Gastrocnemius medialis (tissue), 4 donors: ENCODE data around the gene TMEM117. TPM values are rescaled to one million over a fixed set of nuclear protein-coding genes. Genes with fewer than 3 reads are reported as not detected.

Experiments used
- ATAC-seq, 2 donors: fragments of 150-250 bp; one replicate each; pipeline ENCODE4 v1.9.1; 2016
- DNase-seq, 2 donors: peaks; one replicate each; pipeline ENCODE4 v3.0.0-alpha.2; 2019
- H3K27ac ChIP-seq, 4 donors: fragments of 200-600 bp; sonication (generic); 1 replicate in 1 of 4; 2 replicates in 3 of 4; pipeline ENCODE4 v1.5.1; 2016 to 2018; ENCODE audit warnings: mild to moderate bottlenecking in 2 of 4, moderate library complexity in 1 of 4
- H3K27me3 ChIP-seq, 3 donors: fragments of 200-600 bp; sonication (generic) in 2 of 3; 1 replicate in 1 of 3; 2 replicates in 2 of 3; pipeline versions ENCODE4 v1.5.1 to v1.6.0; 2016 to 2019; ENCODE audit warnings: mild to moderate bottlenecking in 1 of 3, moderate library complexity in 1 of 3
- H3K36me3 ChIP-seq, 2 donors: fragments of 200-600 bp; sonication (generic) in 1 of 2; one replicate each; pipeline ENCODE4 v1.5.1; 2017 to 2018
- H3K4me1 ChIP-seq, 2 donors: fragments of 200-600 bp; sonication (generic) in 1 of 2; one replicate each; pipeline ENCODE4 v1.5.1; 2016 to 2017; ENCODE audit warnings: mild to moderate bottlenecking in 2 of 2
- H3K4me3 ChIP-seq, 4 donors: fragments of 200-600 bp; sonication (generic) in 3 of 4; 1 replicate in 1 of 4; 2 replicates in 3 of 4; pipeline ENCODE4 v1.5.1; 2016 to 2019; ENCODE audit warnings: mild to moderate bottlenecking in 2 of 4
- H3K9me3 ChIP-seq, 3 donors: fragments of 200-600 bp; sonication (generic) in 2 of 3; 1 replicate in 1 of 3; 2 replicates in 2 of 3; pipeline ENCODE4 v1.5.1; 2016 to 2019
- CTCF ChIP-seq, 5 experiments: fragments of 450-650 bp in 3 of 5; fragments of 200-600 bp in 2 of 5; sonication (generic) in 2 of 5; IDR thresholded peaks in 4 of 5; conservative IDR thresholded peaks in 1 of 5; 1 replicate in 4 of 5; 2 replicates in 1 of 5; pipeline ENCODE4 v1.5.1; 2016 to 2019; ENCODE audit warnings: antibody characterized with exemption in 5 of 5, mild to moderate bottlenecking in 3 of 5, moderate library complexity in 3 of 5
- POLR2A ChIP-seq, 2 donors: fragments of 450-650 bp; IDR thresholded peaks; one replicate each; pipeline ENCODE4 v1.6.1; 2017; ENCODE audit warnings: antibody characterized with exemption in 2 of 2, mild to moderate bottlenecking in 2 of 2, moderate library complexity in 2 of 2
- in situ Hi-C, 4 donors: fragments of 200-750 bp; cut with MboI; loops; one replicate each; pipeline versions ENCODE4 v1.15.0 to v1.8.0; 2017; ENCODE audit warnings: low sequenced_read_pairs in 4 of 4
- intact Hi-C: fragments of 100-400 bp; cut with DNase I; formaldehyde crosslinking; loops from one replicate; pipeline ENCODE4 v1.15.1; 2023; ENCODE audit warnings: low total_unique reads
- total RNA-seq, 4 donors: library from RNA; depleted of rRNA; stranded (reverse); fragments of >200 nt; gene quantifications; one replicate each; pipeline versions ENCODE4 v1.1.0 to v1.2.3, GENCODE V29; 2016

TMEM117 gene
- total RNA-seq, 4 donors from 2014 or later = 3.5 to 19.4 (median 6.1) TPM

GRCh38 chr12:44002607-44003006, 166.7 kb downstream of the TMEM117 start:
- no peaks in the 10 kb centered on the region for H3K27me3 ChIP-seq
- TF ChIP-seq POLR2A (IDR thresholded peaks at IDR 0.05) (no peak), CTCF (IDR thresholded peaks at IDR 0.05 in 4 of 5, conservative IDR thresholded peaks at IDR 0.05 in 1 of 5) (no peak)
- H3K9me3 ChIP-seq = no peaks in the 10 kb centered on the region
- H3K4me1 ChIP-seq = no peaks in the 10 kb centered on the region
- no peak for DNase-seq
- in situ Hi-C loops = loop anchor here (25.0 kb wide), 1 partner anchor 935 kb away; no protein-coding TSS in a partner anchor
- no peak overlapping the region for H3K27ac ChIP-seq
- intact Hi-C loops = no loop called here
- no peak for ATAC-seq
- H3K4me3 ChIP-seq = no peak overlapping the region
- H3K36me3 ChIP-seq = no peaks in the 10 kb centered on the region

DNA sequence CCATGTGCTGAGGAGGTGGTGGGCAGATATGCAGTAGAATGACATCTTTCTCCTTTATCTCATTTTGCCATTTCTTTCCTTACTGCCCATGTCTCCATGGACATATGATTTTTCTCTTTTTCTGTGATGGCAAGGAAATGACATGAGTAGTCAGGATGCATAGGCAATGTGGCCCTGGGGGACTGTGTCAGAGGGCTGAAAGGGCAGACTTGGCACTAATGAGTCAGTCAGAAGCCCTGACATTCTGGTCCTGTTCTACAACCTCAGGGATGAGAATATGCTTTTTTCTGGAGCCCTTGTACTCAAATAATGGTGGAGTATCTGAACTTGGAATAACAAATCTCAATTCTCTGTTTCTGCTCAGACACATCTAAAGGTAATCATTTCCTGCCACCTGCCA, 167.8 kb downstream of the TMEM117 start:
- H3K27ac ChIP-seq = no peak overlapping the region
- no peak overlapping the region for H3K4me3 ChIP-seq
- H3K4me1 ChIP-seq = no peaks in the 10 kb centered on the region
- ATAC-seq (no peak), DNase-seq (no peak)
- H3K36me3 ChIP-seq = no peaks in the 10 kb centered on the region
- intact Hi-C loops (no loop called here), in situ Hi-C loops (loop anchor here (25.0 kb wide), 1 partner anchor 934 kb away; no protein-coding TSS in a partner anchor)
- H3K27me3 ChIP-seq = no peaks in the 10 kb centered on the region
- TF ChIP-seq CTCF (IDR thresholded peaks at IDR 0.05 in 4 of 5, conservative IDR thresholded peaks at IDR 0.05 in 1 of 5) (no peak), POLR2A (IDR thresholded peaks at IDR 0.05) (no peak)
- peaks cover 0 to 3% (median 0%) of the 10 kb centered on the region in 3 donors for H3K9me3 ChIP-seq

GRCh38 chr12:44015333-44015941, 179.6 kb downstream of the TMEM117 start:
- Histone ChIP-seq H3K36me3 (no peaks in the 10 kb centered on the region), H3K4me1 (no peaks in the 10 kb centered on the region), H3K27ac (no peak overlapping the region), H3K9me3 (no peaks in the 10 kb centered on the region), H3K4me3 (no peak overlapping the region), H3K27me3 (no peaks in the 10 kb centered on the region)
- no peak for TF ChIP-seq POLR2A (IDR thresholded peaks at IDR 0.05)
- TF ChIP-seq CTCF (IDR thresholded peaks at IDR 0.05 in 4 of 5, conservative IDR thresholded peaks at IDR 0.05 in 1 of 5) = peak in 4 of 5 experiments; percentile 30 to 59 (median 56)
- DNase-seq = no peak
- in situ Hi-C loops (loop anchor here (25.0 kb wide), 1 partner anchor 922 kb away; no protein-coding TSS in a partner anchor), intact Hi-C loops (no loop called here)
- peak in 1 of 2 donors; percentile 36 for ATAC-seq

- no peaks in the 10 kb centered on the region for H3K36me3 ChIP-seq
- DNase-seq (no peak), ATAC-seq (no peak)
- no peak overlapping the region for H3K4me3 ChIP-seq
- TF ChIP-seq CTCF (IDR thresholded peaks at IDR 0.05 in 4 of 5, conservative IDR thresholded peaks at IDR 0.05 in 1 of 5) = no peak
- TF ChIP-seq POLR2A (IDR thresholded peaks at IDR 0.05) = no peak
- H3K27ac ChIP-seq = no peak overlapping the region
- in situ Hi-C loops (loop anchor here (25.0 kb wide), 1 partner anchor 920 kb away; no protein-coding TSS in a partner anchor), intact Hi-C loops (no loop called here)
- H3K9me3 ChIP-seq = no peaks in the 10 kb centered on the region
- H3K4me1 ChIP-seq = no peaks in the 10 kb centered on the region
- no peaks in the 10 kb centered on the region for H3K27me3 ChIP-seq
Observed at GRCh38 chr12:44017216-44017615, 181.3 kb downstream of the TMEM117 start.
